ENCODE measurements around the gene TMEM86B.
"Not testable (repeated sequence)": the region's sequence is repeated elsewhere in the genome, so short reads cannot be mapped to it uniquely, and the experiment has no call there.

TMEM86B gene

DNA sequence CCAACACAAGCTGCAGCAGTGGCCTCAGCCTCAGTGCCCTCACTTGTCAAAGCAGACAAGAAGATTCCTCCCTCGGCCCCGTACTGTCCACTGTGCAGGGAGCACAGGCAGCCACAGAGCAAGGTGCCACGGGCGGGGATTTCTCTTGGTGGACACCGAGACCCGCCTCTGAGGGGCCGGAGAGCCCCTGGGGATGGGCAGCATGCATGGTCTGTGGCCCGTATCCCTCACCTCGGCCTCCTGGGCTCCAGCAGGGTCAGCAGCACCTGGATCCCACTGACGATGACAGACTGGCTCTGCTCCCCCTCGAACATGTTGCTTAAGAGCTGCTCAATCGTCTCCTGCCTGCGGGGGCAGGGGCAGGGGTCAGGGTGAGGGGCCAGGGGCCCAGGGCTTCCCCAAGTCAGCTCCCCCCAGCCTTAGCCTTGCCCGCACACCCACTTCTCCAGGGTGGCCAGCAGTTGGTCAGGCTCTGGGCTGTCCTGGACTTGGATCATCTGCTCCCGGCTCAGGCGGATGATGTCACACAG, 13.4 kb upstream of the TMEM86B start:
- no peak for DNase-seq (ENCODE audit: low spot score)

DNA sequence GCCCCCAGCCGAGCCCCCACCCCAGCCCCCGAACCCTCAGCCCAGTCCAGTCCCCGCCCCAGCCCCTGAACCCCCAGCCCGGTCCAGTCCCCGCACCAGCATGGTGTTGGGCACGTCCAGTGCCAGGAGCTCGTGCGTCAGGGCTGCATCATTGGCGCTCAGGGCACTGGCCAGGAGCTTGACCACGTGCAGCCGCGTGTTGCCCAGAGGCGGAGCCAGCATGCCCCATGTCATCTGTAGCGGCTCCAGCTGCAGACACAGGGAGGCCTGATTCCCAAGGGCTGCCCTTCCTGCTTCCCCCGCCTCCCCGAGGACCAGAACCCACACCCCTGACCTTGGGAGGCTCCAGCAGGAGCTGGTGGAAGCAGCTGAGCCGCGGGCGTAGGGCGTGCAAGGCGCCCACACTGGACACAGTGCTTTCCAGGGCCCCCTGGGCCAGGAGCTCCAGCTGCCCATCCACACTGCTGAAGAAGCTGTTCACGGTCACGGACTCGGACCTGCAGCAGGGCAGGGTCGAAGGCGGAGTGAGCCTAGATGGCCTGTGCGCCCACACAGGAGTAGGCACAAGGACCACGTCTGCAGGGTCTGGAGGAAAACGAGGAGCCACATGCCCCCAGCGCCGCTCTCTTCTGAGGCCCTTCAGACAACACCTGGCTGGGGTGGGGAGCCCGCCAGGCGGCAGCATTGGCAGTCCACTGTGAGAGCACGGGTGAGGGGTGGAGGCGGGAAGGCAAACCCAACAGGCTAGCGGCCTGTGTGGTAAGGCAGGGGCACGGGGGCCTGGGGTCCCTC, 12.8 kb upstream of the TMEM86B start:
- no peak for DNase-seq (ENCODE audit: low spot score)

DNA sequence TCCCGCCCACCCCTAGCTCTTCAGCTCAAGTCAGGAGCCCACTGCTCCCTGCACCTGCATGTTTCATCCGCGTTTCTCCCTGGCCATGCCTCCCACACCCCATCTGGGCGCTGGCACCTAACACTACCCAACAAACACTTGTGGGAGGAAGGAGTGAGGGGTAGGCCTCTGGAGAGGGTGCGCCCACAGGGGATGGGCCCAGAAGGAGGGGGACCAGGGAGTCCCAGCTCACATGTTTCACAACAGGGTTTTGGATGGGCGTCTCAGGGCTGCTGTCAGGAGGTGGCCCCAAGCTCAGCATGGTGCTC, 12.1 kb upstream of the TMEM86B start:
- no peak for DNase-seq (ENCODE audit: low spot score)

GRCh38 chr19:55239004-55239403, 10.4 kb upstream of the TMEM86B start:
- DNase-seq (ENCODE audit: low spot score): no peak

- no peak for DNase-seq (ENCODE audit: low spot score)
Observed at GRCh38 chr19:55238030-55238429, 9.5 kb upstream of the TMEM86B start.

DNA sequence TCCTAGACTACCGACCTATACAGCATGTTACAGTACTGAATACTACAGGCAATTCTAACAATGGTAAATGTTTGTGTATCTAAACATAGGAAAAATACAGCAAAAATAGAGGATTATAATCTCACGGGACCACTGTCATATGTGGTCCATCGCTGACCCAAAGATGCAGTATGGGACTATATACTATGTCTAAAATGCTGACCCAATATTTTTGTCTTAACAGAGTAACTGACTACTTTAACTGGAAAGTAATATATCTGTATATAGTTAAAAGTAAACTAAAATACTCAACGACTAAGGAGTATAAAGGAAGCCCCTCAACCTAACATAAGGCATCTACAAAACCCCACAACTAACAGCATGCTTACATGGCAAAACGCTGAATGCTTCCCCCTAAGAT, 4.4 kb upstream of the TMEM86B start:
- DNase-seq (ENCODE audit: low spot score): no peak

- no peak for DNase-seq (ENCODE audit: low spot score)
Observed at GRCh38 chr19:55232286-55232602, 3.7 kb upstream of the TMEM86B start.

- DNase-seq (ENCODE audit: low spot score): no peak
Observed at GRCh38 chr19:55231391-55232285, 3.1 kb upstream of the TMEM86B start.

DNA sequence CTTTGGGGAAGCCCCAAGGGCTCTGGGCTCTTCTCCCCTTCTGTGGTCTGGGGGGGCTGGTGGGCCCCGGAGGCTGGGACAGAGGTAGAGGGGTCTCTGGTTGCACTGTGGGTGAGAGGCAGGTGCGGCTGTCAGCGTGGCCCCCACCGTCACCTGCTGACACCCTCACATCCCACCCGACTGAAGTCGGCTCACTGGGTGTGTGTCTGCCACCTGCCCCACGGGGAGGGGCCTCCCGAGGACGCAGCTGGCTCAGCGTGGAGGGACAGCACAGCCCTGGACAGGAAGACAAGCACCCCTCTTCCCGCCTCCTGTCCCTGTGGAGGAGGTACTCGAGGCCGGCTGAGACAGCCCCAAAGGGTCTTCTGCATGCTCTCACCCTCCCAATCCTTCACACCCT, 2.2 kb upstream of the TMEM86B start:
- no peak for DNase-seq (ENCODE audit: low spot score)

DNA sequence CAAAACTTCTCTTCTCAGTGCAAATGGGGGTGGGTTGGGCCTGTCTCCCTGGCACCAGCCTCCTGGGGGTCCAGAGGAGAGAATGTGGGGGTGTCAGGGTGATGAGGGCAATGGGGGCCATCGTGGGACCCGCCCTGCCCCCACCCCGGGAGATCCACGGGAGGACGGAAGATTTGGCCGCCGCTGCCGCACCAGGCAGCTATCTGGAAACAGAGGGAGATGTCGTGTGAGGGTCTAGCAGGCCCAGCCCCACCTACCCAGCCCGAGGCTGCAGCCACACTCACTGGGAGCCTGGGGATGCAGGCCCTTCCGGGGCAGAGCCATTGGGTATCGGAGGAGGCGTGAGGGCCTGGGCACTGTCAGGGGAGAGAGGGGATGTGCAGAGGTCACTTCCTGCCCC, 1.8 kb upstream of the TMEM86B start:
- no peak for DNase-seq (ENCODE audit: low spot score)

GRCh38 chr19:55229789-55230182, 1.2 kb upstream of the TMEM86B start:
- DNase-seq (ENCODE audit: low spot score): no peak

DNA sequence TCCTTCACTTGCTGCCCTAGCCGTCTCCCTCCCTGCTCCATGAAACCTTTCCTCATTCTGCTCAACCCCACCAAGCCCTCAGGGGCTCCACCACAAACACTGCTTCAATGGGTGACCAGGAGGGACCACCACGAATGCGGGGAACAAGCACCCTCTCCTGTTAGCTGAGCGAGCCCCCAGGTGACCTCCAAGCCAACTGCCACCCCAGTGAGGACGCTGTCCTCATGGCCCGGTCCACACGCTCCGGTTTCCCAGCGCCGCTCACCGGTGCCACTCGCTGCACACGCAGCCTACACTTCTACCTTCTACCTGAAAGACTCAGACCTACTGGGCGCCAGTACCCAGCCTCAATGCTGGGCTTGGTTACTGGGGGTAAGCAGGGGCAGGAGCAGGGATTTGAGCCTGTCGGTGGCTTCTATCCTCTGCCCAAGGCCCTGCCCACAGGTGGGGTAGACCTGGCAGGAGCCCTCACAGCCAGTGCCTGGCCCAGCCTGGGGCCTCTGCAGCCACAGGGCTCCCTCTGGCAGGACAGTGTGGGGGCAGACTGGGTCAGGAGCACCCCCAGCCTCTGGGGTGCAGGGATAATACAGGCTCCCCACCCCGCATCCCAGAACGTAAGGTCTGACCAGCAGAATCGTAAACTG, 704 bp upstream of the TMEM86B start:
- no peak for DNase-seq (ENCODE audit: low spot score)

GRCh38 chr19:55228015-55228391, 560 bp downstream of the TMEM86B start:
- no peak for DNase-seq (ENCODE audit: low spot score)

- DNase-seq (ENCODE audit: low spot score): no peak
Observed at GRCh38 chr19:55227241-55228014, 1.1 kb downstream of the TMEM86B start.

DNA sequence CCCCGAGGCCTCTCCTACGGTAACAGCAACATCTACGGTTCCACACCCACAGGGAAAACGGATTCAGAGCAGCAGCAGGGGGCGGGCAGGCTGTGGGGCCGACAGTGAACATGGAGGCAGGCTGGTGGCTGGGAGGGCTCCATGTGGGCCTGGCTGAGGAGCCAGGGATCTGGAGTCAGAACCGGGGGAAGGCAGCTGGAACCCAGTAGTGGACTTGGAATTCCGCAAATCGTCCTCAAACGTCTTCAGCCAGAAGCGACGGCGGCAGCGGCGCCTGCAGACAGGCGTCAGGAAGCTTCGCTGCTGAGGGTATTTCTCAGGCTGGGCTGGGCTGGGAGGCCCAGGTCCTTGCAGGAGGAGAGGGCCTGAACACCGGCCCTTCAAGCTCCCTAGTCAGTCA, 1.8 kb downstream of the TMEM86B start:
- DNase-seq (ENCODE audit: low spot score): no peak

DNA sequence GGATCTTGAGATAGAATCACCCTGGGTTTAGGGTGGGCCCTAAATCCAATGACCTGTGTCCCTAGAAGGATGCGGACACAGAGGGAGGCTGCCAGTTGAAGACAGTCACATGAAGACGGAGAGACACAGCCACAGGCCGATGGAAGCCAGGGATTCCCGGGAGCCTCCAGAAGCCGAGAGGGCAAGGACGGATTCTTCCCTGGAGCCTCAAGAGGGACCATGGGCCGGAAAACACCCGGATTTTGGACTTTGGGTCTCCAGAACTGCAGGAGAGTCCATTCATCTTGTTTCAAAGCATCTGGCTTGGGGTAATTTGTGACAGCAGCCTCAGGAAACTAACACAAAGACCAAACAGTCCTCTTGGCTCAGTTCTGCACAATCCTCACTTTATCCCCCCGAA, 2.3 kb downstream of the TMEM86B start:
- DNase-seq (ENCODE audit: low spot score): no peak

DNA sequence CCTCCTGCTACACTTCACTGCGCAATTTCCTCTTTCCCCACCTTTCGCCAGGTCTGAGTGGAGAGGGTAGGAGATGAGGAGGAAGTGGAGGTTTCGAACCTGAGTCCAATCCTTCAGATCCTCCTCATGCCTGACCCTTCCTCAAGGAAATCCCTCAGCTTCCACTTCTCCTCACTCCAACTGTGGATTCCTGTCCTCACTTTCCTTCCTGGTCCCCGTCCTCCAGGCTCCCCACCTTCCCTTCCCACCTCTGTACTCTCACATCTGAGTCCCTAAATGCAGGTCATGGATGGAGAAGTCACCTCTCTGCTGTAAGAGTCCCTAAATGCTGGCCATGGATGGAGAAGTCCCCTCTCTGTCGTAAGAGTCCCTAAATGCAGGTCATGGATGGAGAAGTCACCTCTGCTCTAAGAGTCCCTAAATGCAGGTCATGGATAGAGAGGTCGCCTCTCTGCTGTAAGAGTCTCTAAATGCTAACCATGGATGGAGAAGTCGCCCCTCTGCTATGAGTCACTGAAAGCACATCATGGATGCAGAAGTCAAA, 3.1 kb downstream of the TMEM86B start:
- no peak for DNase-seq (ENCODE audit: low spot score)

- not testable (repeated sequence) for DNase-seq (ENCODE audit: low spot score)
Observed at GRCh38 chr19:55224679-55225414, 3.7 kb downstream of the TMEM86B start.

DNA sequence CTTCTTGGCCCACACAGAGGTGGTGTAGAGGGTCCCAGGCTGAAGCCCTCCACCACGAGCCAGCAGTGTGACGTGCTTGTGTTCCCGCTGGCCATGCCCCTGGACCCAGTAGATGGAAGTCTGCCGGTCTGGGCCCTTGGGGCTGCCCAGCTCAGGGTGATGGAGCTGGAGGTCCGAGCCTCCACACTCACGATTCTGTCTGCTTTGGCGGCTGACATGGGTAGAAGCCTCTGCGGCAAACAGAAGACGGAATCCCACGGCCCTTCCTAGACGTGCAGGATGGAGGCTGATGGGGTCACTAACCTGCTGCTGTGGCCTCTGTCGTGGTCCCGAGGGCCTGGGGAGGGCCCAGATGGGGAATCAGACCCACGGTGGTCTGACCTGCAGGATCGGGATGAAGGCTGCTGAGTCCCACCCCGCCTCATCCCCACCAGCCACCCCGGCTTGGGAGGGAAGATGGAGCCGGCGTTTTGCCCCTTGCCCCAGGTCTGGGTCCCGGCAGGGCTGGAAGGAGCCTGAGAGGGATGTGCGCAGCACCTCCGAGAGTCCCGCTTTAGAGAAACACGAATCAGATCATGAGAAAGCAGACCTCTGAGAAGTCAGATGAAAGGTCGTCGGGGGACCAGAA, 4.4 kb downstream of the TMEM86B start:
- DNase-seq (ENCODE audit: low spot score): no peak

DNA sequence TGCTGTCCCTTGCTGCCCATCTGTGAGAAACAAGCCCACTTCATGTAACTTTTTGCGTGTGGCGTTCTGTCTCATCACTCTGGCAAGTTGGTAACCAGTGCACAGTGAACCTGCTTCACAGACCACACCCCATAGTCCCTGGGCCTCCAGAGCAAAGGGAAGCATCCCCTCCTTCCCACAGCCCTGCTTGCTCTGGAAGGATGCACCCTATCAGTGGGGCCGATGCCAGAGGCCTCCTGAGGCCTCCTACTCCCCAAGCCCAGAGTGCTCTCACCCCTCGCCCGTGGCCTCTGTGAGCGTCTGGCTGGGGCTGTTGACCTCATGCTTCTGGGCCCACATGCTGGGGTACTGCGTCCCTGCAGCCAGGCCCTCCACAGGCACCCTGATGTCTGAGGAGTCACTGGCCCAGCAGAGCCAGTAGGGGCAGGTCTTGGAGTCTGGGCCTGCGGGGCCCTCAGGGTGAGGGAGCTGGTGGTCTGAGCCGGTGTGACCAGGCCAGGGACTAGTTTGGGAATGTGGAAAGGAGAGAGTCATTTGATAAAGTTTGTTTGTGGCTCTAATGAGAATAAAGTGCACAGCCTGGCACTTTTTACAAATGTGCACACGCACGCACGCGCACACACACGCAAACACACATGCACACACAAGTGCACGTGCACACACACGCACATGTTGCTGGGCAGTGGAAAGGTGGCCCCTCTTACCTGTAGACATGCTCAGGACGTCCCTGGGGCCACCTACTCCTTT, 5.1 kb downstream of the TMEM86B start:
- DNase-seq (ENCODE audit: low spot score): no peak

All from AG20443 (cell line).